Lower leg skin (tissue), 4 donors: ENCODE data around the gene HCN2. TPM values are rescaled to one million over a fixed set of nuclear protein-coding genes. Genes with fewer than 3 reads are reported as not detected.
"Not testable (repeated sequence)": the region's sequence is repeated elsewhere in the genome, so short reads cannot be mapped to it uniquely, and the experiment has no call there.

Experiments used
- DNase-seq, 2 donors: peaks; one replicate each; pipeline ENCODE4 v3.0.0-alpha.2; 2019; ENCODE audit warnings: low spot score in 2 of 2
- H3K4me3 ChIP-seq: fragments of 200-600 bp; sonication (generic); 2 replicates; pipeline ENCODE4 v1.5.1; 2017; ENCODE audit warnings: mild to moderate bottlenecking, low read depth; ENCODE audit not compliant: poor library complexity, severe bottlenecking
- POLR2A ChIP-seq, 2 donors: fragments of 450-650 bp; IDR thresholded peaks; one replicate each; pipeline ENCODE4 v1.6.1; 2016 to 2017; ENCODE audit warnings: antibody characterized with exemption in 2 of 2, mild to moderate bottlenecking in 1 of 2, moderate library complexity in 1 of 2
- WGBS, 2 donors: methylation state at CpG; one replicate each; pipeline ENCODE4 v1.1.5; 2018; 5-methylcytosine and 5-hydroxymethylcytosine counted together
- intact Hi-C: fragments of 100-400 bp; cut with DNase I; formaldehyde crosslinking; loops from one replicate; pipeline ENCODE4 v1.15.0; 2023; ENCODE audit warnings: low total_unique reads
- total RNA-seq, 4 donors: library from RNA; depleted of rRNA; stranded (reverse); fragments of >200 nt; gene quantifications; one replicate each; pipeline ENCODE4 v1.1.0, GENCODE V29; 2016
- TF ChIP-seq, protein P1 (sequence below), 3 donors: fragments of 450-650 bp; IDR thresholded peaks; one replicate each; pipeline ENCODE4 v1.5.1; 2016; ENCODE audit warnings: antibody characterized with exemption in 3 of 3, mild to moderate bottlenecking in 3 of 3, moderate library complexity in 2 of 3

The HCN2 gene
- total RNA-seq, 4 donors from 2014 or later = 0.21 to 1.7 (median 1.1) TPM

DNA sequence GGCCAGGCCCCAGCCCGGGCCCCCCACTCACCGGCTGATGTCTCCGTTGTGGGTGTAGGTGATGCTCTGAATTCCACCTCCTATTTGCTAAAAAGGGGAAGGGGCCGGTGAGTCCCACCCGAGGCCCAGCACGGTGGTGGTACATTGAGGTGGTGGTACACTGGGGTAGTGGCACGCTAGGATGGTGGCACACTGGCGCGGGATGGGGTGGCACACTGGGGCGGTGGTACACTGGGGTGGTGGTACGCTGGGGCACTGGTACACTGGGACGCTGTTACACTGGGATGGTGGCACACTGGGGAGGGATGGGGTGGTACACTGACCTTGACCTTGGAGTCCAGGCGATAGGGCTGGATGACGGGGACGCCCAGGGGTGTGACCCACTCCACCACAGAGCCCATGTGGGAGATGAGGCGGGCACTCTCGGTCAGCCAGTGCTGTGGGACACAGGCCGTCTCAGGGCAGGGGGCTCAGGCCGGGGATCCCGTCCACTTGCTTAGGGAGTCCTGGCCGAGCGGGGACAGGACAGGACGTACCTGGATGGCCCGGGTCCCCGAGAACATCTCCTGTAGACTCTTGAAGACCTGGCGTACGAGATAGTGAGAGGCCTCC is 29.1 kb downstream of the HCN2 start:
- DNase-seq = no peak
- WGBS, 2 donors = 94 to 97% methylated on average over 26 to 27 of the region's 27 CpGs
- TF ChIP-seq, protein P1, sequence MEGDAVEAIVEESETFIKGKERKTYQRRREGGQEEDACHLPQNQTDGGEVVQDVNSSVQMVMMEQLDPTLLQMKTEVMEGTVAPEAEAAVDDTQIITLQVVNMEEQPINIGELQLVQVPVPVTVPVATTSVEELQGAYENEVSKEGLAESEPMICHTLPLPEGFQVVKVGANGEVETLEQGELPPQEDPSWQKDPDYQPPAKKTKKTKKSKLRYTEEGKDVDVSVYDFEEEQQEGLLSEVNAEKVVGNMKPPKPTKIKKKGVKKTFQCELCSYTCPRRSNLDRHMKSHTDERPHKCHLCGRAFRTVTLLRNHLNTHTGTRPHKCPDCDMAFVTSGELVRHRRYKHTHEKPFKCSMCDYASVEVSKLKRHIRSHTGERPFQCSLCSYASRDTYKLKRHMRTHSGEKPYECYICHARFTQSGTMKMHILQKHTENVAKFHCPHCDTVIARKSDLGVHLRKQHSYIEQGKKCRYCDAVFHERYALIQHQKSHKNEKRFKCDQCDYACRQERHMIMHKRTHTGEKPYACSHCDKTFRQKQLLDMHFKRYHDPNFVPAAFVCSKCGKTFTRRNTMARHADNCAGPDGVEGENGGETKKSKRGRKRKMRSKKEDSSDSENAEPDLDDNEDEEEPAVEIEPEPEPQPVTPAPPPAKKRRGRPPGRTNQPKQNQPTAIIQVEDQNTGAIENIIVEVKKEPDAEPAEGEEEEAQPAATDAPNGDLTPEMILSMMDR (IDR thresholded peaks at IDR 0.05) = no peak
- TF ChIP-seq POLR2A (IDR thresholded peaks at IDR 0.05) = no peak
- H3K4me3 ChIP-seq = no peak overlapping the region
- intact Hi-C loops = no loop called here

DNA sequence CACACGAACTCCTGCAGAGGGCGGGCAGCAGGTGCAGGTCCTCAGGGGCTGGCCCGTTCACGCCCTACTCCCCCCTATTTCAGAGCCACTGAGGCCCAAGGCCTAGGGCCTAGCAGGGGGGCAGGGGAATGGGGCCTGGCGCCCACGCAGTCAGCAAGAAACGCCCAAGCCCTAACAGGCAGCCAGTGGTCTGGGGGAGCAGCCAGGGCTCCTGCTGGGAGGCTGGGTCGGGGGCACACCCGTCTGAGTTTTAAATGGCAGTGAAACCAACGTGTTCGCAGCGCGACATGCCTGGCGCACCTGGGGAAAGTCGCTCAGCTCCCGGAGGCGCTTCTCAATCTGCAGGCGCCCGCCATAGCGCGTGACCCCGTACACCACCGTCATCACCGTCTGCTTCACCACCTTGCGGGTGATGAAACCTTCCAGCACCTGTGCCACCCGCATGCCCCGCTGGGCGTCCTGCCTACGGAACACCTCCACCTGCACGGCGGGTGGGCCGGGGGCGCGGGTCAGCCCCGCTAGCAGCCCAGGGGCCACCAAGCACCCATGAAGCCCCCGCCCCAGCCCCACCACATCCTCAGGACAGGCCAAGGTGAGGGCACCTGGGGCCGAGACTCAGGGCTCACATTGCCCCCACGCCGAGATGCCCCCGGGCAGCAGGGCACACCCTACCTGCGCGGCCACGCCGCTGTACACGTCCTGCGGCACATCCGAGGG is 29.8 kb downstream of the HCN2 start:
- 94 to 95% methylated on average over 23 to 42 of the region's 47 CpGs for WGBS, 2 donors
- no peak for TF ChIP-seq POLR2A (IDR thresholded peaks at IDR 0.05)
- TF ChIP-seq, protein P1 (IDR thresholded peaks at IDR 0.05) = no peak
- DNase-seq = no peak
- no peak overlapping the region for H3K4me3 ChIP-seq
- intact Hi-C loops = no loop called here

DNA sequence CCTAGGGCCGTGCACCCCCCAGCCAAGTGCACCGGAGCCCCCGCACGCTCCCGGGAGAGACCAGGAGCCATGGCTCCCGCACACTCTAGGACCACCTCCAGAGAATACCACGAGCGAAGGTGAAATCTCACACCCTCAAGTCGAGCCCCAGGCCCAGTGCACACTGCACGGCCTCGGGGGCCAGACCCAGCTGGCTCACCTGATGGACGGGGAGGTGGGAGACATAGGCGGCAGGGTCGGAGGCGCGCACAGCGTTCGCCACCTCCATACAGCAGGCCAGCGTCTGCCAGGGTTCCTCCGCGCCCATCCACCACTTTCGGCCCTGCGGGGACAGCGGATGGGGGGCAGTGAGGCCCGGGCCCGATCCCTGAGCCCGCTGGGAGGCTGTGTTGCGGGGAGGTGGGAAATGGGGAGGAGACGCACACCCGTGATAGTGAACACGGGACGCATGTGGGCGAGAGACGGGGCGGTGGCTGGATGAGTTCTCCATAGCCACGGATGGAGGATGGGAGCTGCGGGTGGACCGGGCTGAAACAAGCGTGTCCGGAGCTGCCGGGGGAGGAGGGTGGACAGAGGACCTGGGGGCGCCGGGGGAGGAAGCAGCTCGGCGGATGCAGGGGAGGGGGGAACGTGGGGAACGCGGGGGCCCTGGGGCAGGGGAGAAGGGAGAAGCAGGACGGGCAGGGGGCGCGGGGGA is 30.6 kb downstream of the HCN2 start:
- intact Hi-C loops = no loop called here
- TF ChIP-seq, protein P1 (IDR thresholded peaks at IDR 0.05) = no peak
- no peak for TF ChIP-seq POLR2A (IDR thresholded peaks at IDR 0.05)
- DNase-seq = no peak
- H3K4me3 ChIP-seq = no peak overlapping the region
- WGBS, 2 donors = 94 to 96% methylated on average over 28 to 49 of the region's 51 CpGs

DNA sequence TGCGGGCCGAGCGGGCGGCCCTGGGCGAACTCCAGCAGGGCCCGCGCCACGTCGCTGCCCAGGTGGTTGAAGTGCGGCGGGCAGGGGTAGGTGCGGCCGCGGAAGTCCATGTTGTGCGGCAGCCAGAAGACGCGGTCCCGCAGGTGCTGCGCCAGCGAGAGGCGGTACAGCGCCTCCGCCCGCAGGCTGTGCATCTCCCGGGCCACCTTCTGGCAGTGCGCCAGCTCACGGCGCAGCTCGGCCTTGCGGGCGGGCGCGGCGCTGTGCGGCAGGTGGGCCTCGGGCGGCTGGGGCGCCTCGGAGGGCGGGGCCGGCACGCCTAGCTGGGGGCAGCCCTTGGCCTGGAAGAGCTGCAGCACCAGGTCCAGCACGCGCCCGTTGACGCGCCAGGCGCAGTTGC is 31.5 kb downstream of the HCN2 start:
- H3K4me3 ChIP-seq, intact Hi-C loops, DNase-seq: not testable (repeated sequence)
- WGBS, 2 donors = 98 to 99% methylated on average over 19 to 41 of the region's 48 CpGs

DNA sequence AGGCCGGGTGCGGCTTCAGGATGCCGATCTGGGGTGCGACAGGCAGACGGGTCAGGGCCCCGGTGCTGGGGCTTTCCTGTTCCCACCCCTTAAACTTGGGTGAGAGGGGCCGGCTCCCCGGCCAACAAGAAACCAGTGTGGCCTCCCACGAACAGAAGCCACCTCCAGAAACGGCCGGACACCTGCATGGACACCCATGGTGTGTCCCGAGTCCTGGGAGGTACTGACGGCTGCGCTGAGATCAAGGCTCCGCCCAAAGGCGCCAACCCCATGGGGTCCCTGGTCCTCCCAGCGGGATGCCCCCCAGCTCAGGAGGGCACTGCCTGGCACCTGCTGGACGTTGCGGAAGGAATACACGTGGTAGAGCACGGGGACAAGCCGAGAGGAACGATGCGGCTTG is 32.1 kb downstream of the HCN2 start:
- no peak for DNase-seq
- TF ChIP-seq, protein P1 (IDR thresholded peaks at IDR 0.05) = no peak
- TF ChIP-seq POLR2A (IDR thresholded peaks at IDR 0.05) = no peak
- 93 to 95% methylated on average over 23 to 24 of the region's 24 CpGs for WGBS, 2 donors
- intact Hi-C loops = no loop called here
- no peak overlapping the region for H3K4me3 ChIP-seq

DNA sequence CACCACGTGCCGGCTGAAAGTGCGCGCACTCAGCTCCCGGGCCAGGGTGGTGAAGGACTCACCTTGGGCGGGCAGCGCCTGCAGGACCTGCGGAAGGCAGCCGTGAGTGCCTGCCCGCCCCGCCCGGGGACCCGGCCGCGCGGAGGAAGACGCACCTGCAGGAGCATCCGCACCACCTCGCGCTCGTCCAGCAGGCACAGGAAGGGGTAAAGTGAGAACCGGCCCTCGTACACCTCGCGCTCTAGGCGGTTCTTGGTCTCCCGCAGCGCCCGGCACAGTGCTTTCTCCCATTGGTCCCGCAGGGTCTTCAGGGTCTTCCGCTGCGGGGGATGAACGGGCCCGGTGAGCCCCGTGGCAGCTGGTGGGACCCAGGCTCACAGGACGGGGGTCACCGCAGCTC is 33.0 kb downstream of the HCN2 start:
- TF ChIP-seq, protein P1 (IDR thresholded peaks at IDR 0.05) = no peak
- no peak for TF ChIP-seq POLR2A (IDR thresholded peaks at IDR 0.05)
- 96 to 97% methylated on average over 36 to 37 of the region's 37 CpGs for WGBS, 2 donors
- no peak overlapping the region for H3K4me3 ChIP-seq
- intact Hi-C loops = no loop called here
- no peak for DNase-seq
